Uterus (tissue), 4 donors: ENCODE data around the gene ERFL. TPM values are rescaled to one million over a fixed set of nuclear protein-coding genes. Genes with fewer than 3 reads are reported as not detected.

Source experiments
- DNase-seq, 2 donors: peaks; one replicate each; pipeline ENCODE4 v3.0.0-alpha.2; 2019 to 2020
- H3K27ac ChIP-seq, 2 donors: fragments of 200-600 bp; sonication (generic); 1 replicate in 1 of 2; 2 replicates in 1 of 2; pipeline ENCODE4 v1.5.1; 2016 to 2018
- H3K27me3 ChIP-seq, 2 donors: fragments of 200-600 bp; sonication (generic); one replicate each; pipeline ENCODE4 v1.5.1; 2018 to 2019; ENCODE audit warnings: control low read depth in 1 of 2
- H3K36me3 ChIP-seq, 2 donors: fragments of 200-600 bp; sonication (generic); one replicate each; pipeline ENCODE4 v1.5.1; 2019; ENCODE audit warnings: control low read depth in 1 of 2
- H3K4me1 ChIP-seq, 2 donors: fragments of 200-600 bp; sonication (generic); one replicate each; pipeline ENCODE4 v1.5.1; 2018 to 2019; ENCODE audit warnings: control low read depth in 1 of 2
- H3K4me3 ChIP-seq, 2 donors: fragments of 200-600 bp; sonication (generic); 1 replicate in 1 of 2; 2 replicates in 1 of 2; pipeline ENCODE4 v1.5.1; 2018 to 2019; ENCODE audit warnings: mild to moderate bottlenecking in 1 of 2
- H3K9me3 ChIP-seq, 2 donors: fragments of 200-600 bp; sonication (generic); one replicate each; pipeline ENCODE4 v1.5.1; 2019; ENCODE audit warnings: control low read depth in 1 of 2
- CTCF ChIP-seq, 4 experiments: fragments of 200-600 bp in 2 of 4; fragments of 450-650 bp in 2 of 4; sonication (generic) in 2 of 4; IDR thresholded peaks; one replicate each; pipeline ENCODE4 v1.5.1; 2016 to 2019; ENCODE audit warnings: antibody characterized with exemption in 4 of 4, mild to moderate bottlenecking in 2 of 4, moderate library complexity in 1 of 4
- POLR2A ChIP-seq, 2 donors: fragments of 450-650 bp; IDR thresholded peaks; one replicate each; pipeline ENCODE4 v1.6.1; 2016; ENCODE audit warnings: antibody characterized with exemption in 2 of 2, mild to moderate bottlenecking in 1 of 2, moderate library complexity in 1 of 2
- intact Hi-C: fragments of 100-400 bp; cut with DNase I; formaldehyde crosslinking; loops from one replicate; pipeline ENCODE4 v1.15.1; 2023; ENCODE audit warnings: low total_unique reads
- total RNA-seq, 4 donors: library from RNA; depleted of rRNA in 3 of 4; stranded (reverse); fragments of >200 nt in 3 of 4; gene quantifications; one replicate each; pipeline versions ENCODE4 v1.1.0 to v1.2.4, GENCODE V29; 2014 to 2023
- donor health status: DM: yes; HTN: yes; CAD: no.

ERFL gene
- total RNA-seq, 4 donors from 2014 or later, result 1.7 TPM; not detected in 3

- Histone ChIP-seq H3K27me3 (no peaks in the 10 kb centered on the region), H3K4me1 (peaks cover 0 to 10% of the 10 kb centered on the region in 2 donors), H3K4me3 (no peak overlapping the region), H3K36me3 (no peaks in the 10 kb centered on the region), H3K27ac (no peak overlapping the region), H3K9me3 (no peaks in the 10 kb centered on the region)
- no peak for DNase-seq
- intact Hi-C loops, result no loop called here
- no peak for TF ChIP-seq CTCF (IDR thresholded peaks at IDR 0.05)
- no peak for TF ChIP-seq POLR2A (IDR thresholded peaks at IDR 0.05)
Measured at GRCh38 chr19:41956621-41957020, 28.4 kb upstream of the ERFL start.

DNA sequence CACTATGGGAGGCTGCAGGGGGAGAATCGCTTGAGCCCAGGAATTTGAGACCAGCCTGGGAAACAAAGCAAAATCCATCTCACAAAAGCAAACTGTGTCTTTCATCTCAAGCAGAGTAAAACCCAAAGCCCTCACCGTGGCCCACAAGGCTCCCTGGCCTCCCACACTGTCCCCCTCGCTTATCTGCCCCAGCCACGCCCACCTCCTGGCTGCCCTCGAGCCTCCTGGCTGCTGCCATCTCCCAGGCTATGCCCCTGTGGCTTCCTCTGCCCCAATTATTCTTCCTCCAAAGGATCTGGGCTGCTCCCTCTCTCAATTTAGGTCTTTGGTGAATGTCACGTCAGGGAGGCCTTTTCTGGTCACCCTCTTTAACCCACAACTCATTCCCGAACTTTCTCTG is 27.3 kb upstream of the ERFL start:
- TF ChIP-seq POLR2A (IDR thresholded peaks at IDR 0.05), result no peak
- TF ChIP-seq CTCF (IDR thresholded peaks at IDR 0.05), result no peak
- Histone ChIP-seq H3K4me3 (no peak overlapping the region), H3K9me3 (no peaks in the 10 kb centered on the region), H3K27ac (no peak overlapping the region), H3K27me3 (no peaks in the 10 kb centered on the region), H3K36me3 (no peaks in the 10 kb centered on the region), H3K4me1 (peaks cover 0 to 10% of the 10 kb centered on the region in 2 donors)
- no peak for DNase-seq
- intact Hi-C loops, result no loop called here

- peak; percentile 73 to 74 for DNase-seq
Measured at GRCh38 chr19:41951686-41952172, 23.5 kb upstream of the ERFL start.

DNA sequence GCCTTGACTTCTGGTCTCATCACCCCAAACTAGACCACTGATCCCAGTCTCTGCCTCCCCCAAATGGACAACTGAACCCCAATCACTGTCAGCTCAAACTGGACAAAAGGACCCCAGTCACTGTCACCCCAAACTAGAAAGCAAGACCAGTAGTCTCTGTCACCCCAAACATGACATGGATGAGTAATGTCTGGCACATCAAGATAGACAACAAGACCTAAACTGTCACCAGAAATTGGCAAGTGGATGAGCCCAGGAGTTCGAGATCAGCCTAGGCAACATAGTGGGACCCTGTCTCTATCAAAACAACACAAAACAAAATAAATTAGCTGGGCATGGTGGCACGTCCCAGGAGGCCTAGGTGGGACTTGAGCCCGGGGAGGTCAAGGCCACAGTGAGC is 18.8 kb upstream of the ERFL start:
- no peak for DNase-seq
- intact Hi-C loops, result no loop called here
- TF ChIP-seq POLR2A (IDR thresholded peaks at IDR 0.05) (no peak), CTCF (IDR thresholded peaks at IDR 0.05) (no peak)
- Histone ChIP-seq H3K36me3 (no peaks in the 10 kb centered on the region), H3K27ac (no peak overlapping the region), H3K27me3 (peaks cover 0 to 2% of the 10 kb centered on the region in 2 donors), H3K4me1 (no peaks in the 10 kb centered on the region), H3K4me3 (no peak overlapping the region), H3K9me3 (no peaks in the 10 kb centered on the region)

More at GRCh38 chr19:41951686-41952172, 23.5 kb upstream of the ERFL start:
- Histone ChIP-seq H3K9me3 (no peaks in the 10 kb centered on the region), H3K4me1 (no peaks in the 10 kb centered on the region), H3K27ac (no peak overlapping the region), H3K36me3 (no peaks in the 10 kb centered on the region), H3K4me3 (no peak overlapping the region), H3K27me3 (no peaks in the 10 kb centered on the region)
- TF ChIP-seq CTCF (IDR thresholded peaks at IDR 0.05) (peak; percentile 82 to 99 (median 90)), POLR2A (IDR thresholded peaks at IDR 0.05) (no peak)
- intact Hi-C loops, result no loop called here

DNA sequence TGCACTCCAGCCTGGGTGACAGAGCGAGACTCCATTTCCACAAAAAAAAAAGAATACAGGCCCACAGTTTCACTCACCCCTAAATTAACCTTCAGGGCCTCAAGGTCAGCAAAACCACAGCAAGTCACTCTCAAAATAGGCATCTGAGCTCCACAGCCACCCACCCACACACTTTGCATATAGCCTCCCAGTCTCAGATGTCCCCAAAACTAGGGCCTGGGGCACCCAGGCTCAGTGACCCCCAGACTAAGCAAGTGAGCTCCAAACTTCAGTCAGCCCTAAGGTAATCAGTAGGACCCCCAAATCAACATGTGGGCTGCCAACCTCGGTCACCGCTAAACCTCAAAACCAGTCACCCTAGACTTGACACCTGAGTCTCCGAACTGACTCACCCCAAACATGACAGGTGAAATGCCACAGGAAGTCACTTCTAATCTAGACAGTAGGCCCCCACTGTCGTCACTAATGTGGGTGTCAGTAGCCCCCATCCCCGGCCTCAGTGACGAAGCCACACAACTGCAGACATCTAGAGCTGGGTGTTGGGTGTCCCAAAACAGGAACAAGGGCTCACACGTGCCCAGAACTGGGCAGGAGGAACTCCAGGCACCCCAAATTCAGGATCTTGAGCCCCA is 17.0 kb upstream of the ERFL start:
- TF ChIP-seq POLR2A (IDR thresholded peaks at IDR 0.05), result no peak
- TF ChIP-seq CTCF (IDR thresholded peaks at IDR 0.05), result no peak
- Histone ChIP-seq H3K36me3 (no peaks in the 10 kb centered on the region), H3K27ac (no peak overlapping the region), H3K9me3 (no peaks in the 10 kb centered on the region), H3K4me3 (no peak overlapping the region), H3K27me3 (peaks cover 3 to 18% of the 10 kb centered on the region in 2 donors), H3K4me1 (peaks cover 0 to 7% of the 10 kb centered on the region in 2 donors)
- no peak for DNase-seq
- intact Hi-C loops, result no loop called here
